Progenitor cell of endocrine pancreas (in vitro differentiated cells): ENCODE data around the gene EMCN. TPM values are rescaled to one million over a fixed set of nuclear protein-coding genes. Genes with fewer than 3 reads are reported as not detected.

Experiments used
- DNase-seq: peaks from one replicate; pipeline ENCODE4 v3.0.0; 2021; ENCODE audit warnings: low spot score; ENCODE audit not compliant: unreplicated experiment
- H3K27ac Mint-ChIP-seq: 2 replicates; pipeline ENCODE4 v1.8.0; 2021; ENCODE audit warnings: mild to moderate bottlenecking, moderate library complexity, mixed read lengths
- H3K27me3 Mint-ChIP-seq: 2 replicates; pipeline ENCODE4 v1.8.0; 2021; ENCODE audit warnings: mixed read lengths
- H3K36me3 Mint-ChIP-seq: 2 replicates; pipeline ENCODE4 v1.8.0; 2022; ENCODE audit warnings: mixed read lengths; ENCODE audit not compliant: insufficient read depth
- H3K4me1 Mint-ChIP-seq: 2 replicates; pipeline ENCODE4 v1.8.0; 2021; ENCODE audit warnings: low read depth, mixed read lengths
- H3K4me3 Mint-ChIP-seq: 2 replicates; pipeline ENCODE4 v1.8.0; 2021; ENCODE audit warnings: low read depth, mild to moderate bottlenecking, moderate library complexity, mixed read lengths
- H3K9me3 Mint-ChIP-seq: 2 replicates; pipeline ENCODE4 v1.8.0; 2021; ENCODE audit warnings: low read depth, mixed read lengths
- CTCF ChIP-seq: fragments of 200-600 bp; sonication (generic); IDR thresholded peaks from one replicate; pipeline ENCODE4 v1.5.0; 2021; ENCODE audit warnings: antibody characterized with exemption, mild to moderate bottlenecking; ENCODE audit not compliant: unreplicated experiment
- long read RNA-seq: library from polyadenylated mRNA; unstranded; transcript quantifications from one replicate; pipeline ENCODE4 v2.0.0, GENCODE V29; 2020
- total RNA-seq: library from RNA; stranded (reverse); gene quantifications from 2 replicates; pipeline ENCODE4 v1.2.1, GENCODE V29; 2021

EMCN gene
- not detected in 2 replicates for total RNA-seq
- long read RNA-seq, result 0 reads

GRCh38 chr4:100517864-100518341 lies at the start of gene EMCN:
Gene EMCN (minus strand): TSS chr4:100518022. CDS start chr4:100517914, 108 bp downstream.
- Mint-ChIP-seq H3K27me3 (no peaks in the 10 kb centered on the region), H3K27ac (no peak within 1 kb of the TSS), H3K4me1 (no peaks in the 10 kb centered on the region), H3K9me3 (no peaks in the 10 kb centered on the region), H3K4me3 (no peak within 1 kb of the TSS), H3K36me3 (no peaks in the 10 kb centered on the region)
- TF ChIP-seq CTCF, result no peak
- DNase-seq, result no peak

GRCh38 chr4:100566396-100566795 lies 48.6 kb upstream of the EMCN start:
- no peaks in the 10 kb centered on the region for H3K4me1 Mint-ChIP-seq
- no peak for DNase-seq
- TF ChIP-seq CTCF, result no peak
- peaks cover 20% of the 10 kb centered on the region for H3K9me3 Mint-ChIP-seq
- no peaks in the 10 kb centered on the region for H3K27me3 Mint-ChIP-seq
- no peak overlapping the region for H3K4me3 Mint-ChIP-seq
- H3K27ac Mint-ChIP-seq, result no peak overlapping the region
- H3K36me3 Mint-ChIP-seq, result no peaks in the 10 kb centered on the region

GRCh38 chr4:100557306-100557705 lies 39.5 kb upstream of the EMCN start:
- Mint-ChIP-seq H3K4me3 (no peak overlapping the region), H3K9me3 (peaks cover 24% of the 10 kb centered on the region), H3K36me3 (no peaks in the 10 kb centered on the region), H3K4me1 (no peaks in the 10 kb centered on the region), H3K27ac (no peak overlapping the region), H3K27me3 (no peaks in the 10 kb centered on the region)
- TF ChIP-seq CTCF, result no peak
- DNase-seq, result no peak

- no peak overlapping the region for H3K27ac Mint-ChIP-seq
These were observed 38.0 kb upstream of the EMCN start for GRCh38 chr4:100555611-100556337.

GRCh38 chr4:100548200-100548560 lies 30.4 kb upstream of the EMCN start:
- no peaks in the 10 kb centered on the region for H3K4me1 Mint-ChIP-seq
- H3K4me3 Mint-ChIP-seq, result no peak overlapping the region
- H3K27ac Mint-ChIP-seq, result no peak overlapping the region
- no peak for TF ChIP-seq CTCF
- no peaks in the 10 kb centered on the region for H3K36me3 Mint-ChIP-seq
- no peaks in the 10 kb centered on the region for H3K27me3 Mint-ChIP-seq
- H3K9me3 Mint-ChIP-seq, result no peaks in the 10 kb centered on the region
- no peak for DNase-seq

More at GRCh38 chr4:100555611-100556337, 38.0 kb upstream of the EMCN start:
- no peaks in the 10 kb centered on the region for H3K4me1 Mint-ChIP-seq
- no peak for TF ChIP-seq CTCF
- no peaks in the 10 kb centered on the region for H3K36me3 Mint-ChIP-seq
- H3K9me3 Mint-ChIP-seq, result peaks cover 9% of the 10 kb centered on the region
- no peak overlapping the region for H3K4me3 Mint-ChIP-seq
- H3K27me3 Mint-ChIP-seq, result no peaks in the 10 kb centered on the region
- no peak for DNase-seq
